HG03520 (cell line): Measurements from ENCODE around the gene TNFRSF25.
"Not testable (repeated sequence)": the region's sequence is repeated elsewhere in the genome, so short reads cannot be mapped to it uniquely, and the experiment has no call there.

Source experiments
- ATAC-seq: cut with Tn5 transposase; IDR thresholded peaks from one replicate; pipeline ENCODE4 v1.9.1; 2021; ENCODE audit warnings: mild to moderate bottlenecking, moderate library complexity; ENCODE audit not compliant: unreplicated experiment

The TNFRSF25 gene

DNA sequence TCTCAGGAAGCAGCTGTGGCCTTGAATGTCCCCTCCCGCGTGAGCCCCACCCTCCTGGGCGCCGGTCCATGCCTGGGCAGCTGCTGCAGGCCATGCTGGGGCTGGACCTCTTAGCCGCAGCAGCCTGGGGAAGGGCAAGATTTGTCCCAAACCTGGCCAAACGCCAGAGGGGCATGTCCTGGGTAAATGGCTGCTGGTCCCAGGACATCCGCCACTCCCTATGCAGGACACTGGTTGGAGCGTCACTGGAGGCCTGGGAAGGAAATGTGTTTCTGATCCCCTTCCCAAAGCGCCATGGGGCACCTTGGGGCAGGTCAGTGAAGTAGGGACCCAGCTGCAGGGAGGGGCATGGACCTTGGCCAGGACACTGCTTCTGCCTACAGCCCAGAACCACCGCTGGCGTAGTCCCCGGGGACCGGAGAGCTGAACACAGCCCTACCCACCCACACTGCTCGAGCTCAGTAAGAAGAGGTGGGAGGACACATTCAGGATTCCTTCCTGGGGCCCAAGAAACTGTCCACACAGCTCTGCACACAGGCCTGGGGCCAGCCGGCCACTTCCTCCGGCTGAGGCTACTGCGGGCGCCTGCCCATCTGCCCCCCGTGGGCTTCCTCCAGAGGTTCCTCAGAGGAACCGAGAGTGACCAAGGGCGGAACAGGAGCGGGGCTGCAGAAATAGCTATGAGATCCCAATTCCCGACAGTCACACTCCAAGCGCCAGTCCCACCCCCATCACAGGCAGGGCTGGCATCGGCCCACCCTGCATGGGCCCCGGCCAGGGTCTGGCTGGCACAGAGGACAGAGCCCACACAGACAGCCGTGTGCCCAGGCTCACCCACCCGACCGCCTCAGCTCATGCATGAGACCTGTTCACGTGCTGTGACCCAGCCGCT lies 36.3 kb upstream of the TNFRSF25 start:
- no peak for ATAC-seq

DNA sequence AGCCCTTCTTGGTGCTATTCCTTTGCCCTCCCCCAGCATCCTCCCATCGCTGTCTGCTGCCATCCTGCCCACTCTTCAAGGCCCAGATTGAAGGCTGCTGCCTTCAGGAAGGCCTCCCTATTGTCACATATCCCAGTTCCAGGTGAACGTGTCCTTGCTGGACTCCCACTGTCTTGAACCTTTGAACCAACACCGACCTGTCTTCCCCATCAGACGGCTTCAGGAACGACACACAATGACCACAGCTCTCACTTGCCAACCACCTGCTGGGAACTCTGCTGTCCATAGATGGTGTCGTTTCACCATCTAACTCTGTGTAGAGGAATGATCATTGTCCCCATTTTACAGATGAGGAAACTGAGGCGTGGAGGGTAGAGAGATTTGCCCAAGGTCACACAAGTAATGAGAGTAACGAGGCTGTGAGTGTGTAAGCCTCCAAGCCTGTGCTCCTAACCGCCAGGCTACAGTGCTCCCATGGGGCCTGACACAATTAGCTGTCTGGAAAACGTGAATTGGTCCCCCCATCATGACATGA lies 35.4 kb upstream of the TNFRSF25 start:
- no peak for ATAC-seq

- ATAC-seq = no peak
Observed at GRCh38 chr1:6500544-6501278, 34.7 kb upstream of the TNFRSF25 start.

GRCh38 chr1:6499296-6499695 lies 33.3 kb upstream of the TNFRSF25 start:
- ATAC-seq = no peak

DNA sequence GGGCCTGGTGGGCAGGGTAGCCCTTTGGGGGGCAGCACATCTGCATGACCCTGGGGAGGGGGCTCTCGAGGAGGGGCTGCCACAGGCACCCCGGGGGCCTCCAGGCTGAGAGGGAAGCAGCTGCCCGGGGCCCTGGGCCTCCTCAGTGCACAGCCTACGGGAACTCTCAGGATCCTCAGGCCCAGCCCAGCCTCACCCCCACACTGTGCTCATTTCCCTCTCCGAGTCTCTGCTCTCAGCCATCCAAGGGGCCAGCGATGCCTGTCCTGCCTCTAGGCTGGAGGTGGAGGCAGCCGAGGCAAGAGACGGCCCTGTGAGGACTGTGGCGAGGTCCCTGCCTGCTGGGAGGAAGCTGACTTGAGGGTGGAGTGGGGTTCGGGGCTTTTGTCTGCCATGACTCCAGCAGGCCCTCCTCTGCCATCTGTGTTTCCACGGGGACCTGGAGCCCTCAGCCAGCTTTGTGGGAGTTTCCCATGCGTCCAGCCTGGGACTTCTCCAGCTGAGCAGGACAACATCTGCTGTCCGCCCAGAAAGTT lies 32.7 kb upstream of the TNFRSF25 start:
- no peak for ATAC-seq

- ATAC-seq = no peak
Observed at GRCh38 chr1:6497867-6498575, 32.0 kb upstream of the TNFRSF25 start.

GRCh38 chr1:6497215-6497866 lies 31.4 kb upstream of the TNFRSF25 start:
- ATAC-seq = no peak

- ATAC-seq = no peak
Observed at GRCh38 chr1:6496890-6497214, 30.9 kb upstream of the TNFRSF25 start.

GRCh38 chr1:6496365-6496721 lies 30.4 kb upstream of the TNFRSF25 start:
- no peak for ATAC-seq

GRCh38 chr1:6495540-6496364 lies 29.8 kb upstream of the TNFRSF25 start:
- ATAC-seq = no peak

DNA sequence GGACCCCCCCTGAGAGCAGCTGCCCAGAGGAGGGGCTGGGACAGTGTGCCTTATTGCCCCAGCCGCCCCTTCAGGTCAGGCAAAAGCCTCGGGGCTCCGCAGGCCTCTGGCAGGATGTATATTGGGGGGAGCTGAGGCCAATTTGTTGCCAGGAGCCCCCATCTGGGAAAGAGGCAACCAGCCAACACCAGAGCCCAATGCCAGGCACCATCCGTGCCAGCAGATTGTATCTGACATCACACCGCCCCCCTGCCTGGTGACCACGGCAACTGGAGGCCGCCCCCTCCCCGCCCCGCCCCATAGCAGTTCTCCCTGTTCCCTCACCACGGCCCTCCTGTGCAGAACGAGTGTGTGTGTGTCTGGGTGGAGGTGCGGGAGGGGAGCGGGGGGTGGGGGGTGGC lies 29.1 kb upstream of the TNFRSF25 start:
- no peak for ATAC-seq

- ATAC-seq = no peak
Observed at GRCh38 chr1:6494627-6495026, 28.7 kb upstream of the TNFRSF25 start.

DNA sequence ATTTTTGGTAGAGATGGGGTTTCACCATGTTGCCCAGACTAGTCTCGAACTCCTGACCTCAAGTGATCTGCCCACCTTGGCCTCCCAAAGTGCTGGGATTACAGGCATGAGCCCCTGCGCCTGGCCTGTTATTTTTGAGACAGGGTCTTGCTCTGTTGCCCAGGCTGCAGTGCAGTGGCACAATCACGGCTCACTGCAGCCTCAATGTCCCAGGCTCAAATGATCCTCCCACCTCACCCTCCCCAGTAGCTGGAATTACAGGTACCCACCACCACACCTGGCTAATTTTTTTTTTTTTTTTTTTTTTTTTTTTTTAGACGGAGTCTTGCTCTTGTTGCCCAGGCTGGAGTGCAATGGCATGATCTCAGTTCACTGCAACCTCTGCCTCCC lies 27.9 kb upstream of the TNFRSF25 start:
- not testable (repeated sequence) for ATAC-seq

GRCh38 chr1:6491966-6492365 lies 26.0 kb upstream of the TNFRSF25 start:
- no peak for ATAC-seq

GRCh38 chr1:6491480-6491962 lies 25.5 kb upstream of the TNFRSF25 start, which contains the start of gene PLEKHG5:
Gene PLEKHG5, minus strand, starts transcription at chr1:6491667. Its CDS starts 14,096 bp downstream, at chr1:6477571.
- ATAC-seq = no peak

- ATAC-seq = no peak
Observed at GRCh38 chr1:6491081-6491449, 25.1 kb upstream of the TNFRSF25 start.

DNA sequence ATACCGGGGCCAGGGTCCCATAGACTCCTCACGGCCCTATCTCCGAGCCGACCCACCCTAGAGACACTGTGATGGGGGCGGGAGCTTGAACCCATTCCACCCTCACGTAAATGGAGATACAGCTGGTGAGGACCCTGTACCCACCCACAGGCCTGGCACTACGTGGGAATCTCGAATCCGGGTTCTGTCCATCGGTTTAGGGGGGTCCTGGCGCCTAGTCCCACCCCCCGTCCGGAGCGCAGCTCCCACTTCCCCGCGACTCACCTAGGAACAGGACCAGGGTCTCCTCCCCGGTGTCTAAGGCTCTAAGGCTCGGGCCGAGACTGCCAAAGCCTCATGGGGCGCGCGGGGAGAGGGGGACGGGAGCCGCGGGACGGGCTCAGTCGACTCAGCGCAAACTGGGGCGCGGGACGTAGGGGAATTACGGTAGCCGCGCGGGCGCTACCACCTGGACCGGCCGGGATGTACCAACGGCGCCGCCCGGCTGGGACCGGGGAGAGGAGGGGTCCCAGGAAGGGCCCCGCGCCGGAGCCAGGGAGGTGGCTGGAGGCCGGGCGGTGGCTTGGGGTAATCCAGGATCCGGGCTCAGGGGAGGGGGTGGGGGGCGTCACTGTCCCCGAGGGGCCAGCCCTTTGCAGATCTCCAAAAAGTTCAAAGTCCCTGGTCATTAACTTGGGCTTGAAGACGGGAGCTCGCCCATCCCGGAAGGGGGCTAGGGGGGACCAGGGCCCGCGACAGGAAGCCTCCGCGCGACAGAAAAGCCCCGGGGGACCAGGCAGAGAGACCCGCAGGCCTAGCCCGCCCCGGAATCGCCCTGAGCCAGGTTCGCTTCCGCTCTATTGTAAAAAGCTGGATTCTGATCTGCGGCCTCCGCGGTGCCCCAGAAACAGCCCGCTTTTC lies 24.5 kb upstream of the TNFRSF25 start:
- ATAC-seq = no peak

- no peak for ATAC-seq
Observed at GRCh38 chr1:6489799-6490180, 23.8 kb upstream of the TNFRSF25 start.

DNA sequence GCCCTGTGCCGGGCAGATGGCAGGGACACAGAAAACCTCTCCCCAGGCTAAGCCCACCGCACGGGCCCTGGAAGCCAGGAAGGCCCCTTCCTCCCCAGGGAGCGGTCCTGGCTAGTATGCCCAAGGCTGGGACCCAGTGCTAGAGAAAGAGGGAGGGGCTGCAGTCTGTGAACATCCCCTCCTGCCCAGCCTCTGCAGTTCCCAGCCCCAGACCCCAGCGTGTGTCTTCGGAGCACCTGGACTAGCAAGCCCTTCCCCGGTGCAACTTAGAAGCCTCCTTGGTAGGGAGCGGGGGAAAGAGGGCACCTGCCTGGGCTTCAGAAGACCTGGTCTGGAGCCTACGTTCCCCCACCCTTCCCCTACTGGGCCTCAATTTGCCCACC lies 23.4 kb upstream of the TNFRSF25 start:
- no peak for ATAC-seq
